Stimulated activated CD8-positive, alpha-beta memory T cell treated with anti-CD3 and anti-CD28 coated beads, Interleukin-4, amount 100 ng/mL, for 1 hour (primary cell): ENCODE results near the gene TRAF3.
"Not testable (repeated sequence)": the region's sequence is repeated elsewhere in the genome, so short reads cannot be mapped to it uniquely, and the experiment has no call there.

Experiments used
- DNase-seq, 2 donors: peaks; one replicate each; pipeline ENCODE4 v3.0.0-alpha.2; 2020; ENCODE audit warnings: low read depth in 2 of 2, low spot score in 1 of 2

Gene TRAF3

DNA sequence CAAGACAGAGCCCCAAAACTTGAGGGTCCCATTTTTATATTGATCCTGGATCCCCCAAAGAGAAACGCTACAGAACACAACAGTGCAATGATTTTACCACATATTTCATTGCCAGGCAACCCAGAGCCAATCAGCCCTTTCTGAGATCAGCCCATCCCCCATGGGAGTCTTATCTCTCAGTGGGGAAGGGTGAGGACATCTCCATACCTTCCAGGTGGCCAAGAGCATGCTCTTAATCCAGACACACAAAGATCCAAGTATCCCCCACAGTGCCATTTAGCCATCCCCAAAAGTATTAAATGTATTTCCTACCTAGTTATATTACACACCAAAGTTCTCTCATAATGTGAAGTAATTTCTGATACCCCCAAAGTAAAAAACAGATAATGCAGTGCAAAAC, 82.7 kb downstream of the TRAF3 start:
- DNase-seq, result no peak

DNA sequence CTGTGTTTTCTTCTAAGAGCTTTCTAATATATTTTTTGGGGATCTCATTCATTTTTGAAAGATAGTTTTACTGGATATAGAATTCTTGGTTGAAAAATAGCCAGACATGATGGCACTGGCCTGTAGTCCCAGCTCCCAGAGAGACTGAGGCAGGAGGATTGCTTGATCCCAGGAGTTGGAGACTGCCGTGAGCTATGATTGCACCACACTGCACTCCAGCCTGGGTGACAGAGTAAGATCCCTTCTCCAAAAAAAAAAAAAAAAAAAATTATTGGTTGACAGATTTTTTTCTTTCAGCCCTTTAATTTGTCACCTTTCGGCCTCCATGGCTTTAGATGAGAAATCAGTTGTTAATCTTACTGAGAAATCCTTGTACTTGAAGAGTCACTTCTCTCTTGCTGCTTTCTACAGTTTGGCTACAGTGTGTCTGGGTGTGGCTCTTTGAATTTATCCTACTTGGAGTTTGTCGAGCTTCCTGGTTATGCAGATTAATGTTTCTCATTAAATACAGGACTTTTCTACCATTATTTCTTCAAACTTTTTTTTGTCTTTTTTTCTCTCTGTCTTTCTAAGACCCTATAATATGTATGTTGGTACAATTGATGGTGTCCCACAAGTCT, 85.0 kb downstream of the TRAF3 start:
- DNase-seq, result no peak

DNA sequence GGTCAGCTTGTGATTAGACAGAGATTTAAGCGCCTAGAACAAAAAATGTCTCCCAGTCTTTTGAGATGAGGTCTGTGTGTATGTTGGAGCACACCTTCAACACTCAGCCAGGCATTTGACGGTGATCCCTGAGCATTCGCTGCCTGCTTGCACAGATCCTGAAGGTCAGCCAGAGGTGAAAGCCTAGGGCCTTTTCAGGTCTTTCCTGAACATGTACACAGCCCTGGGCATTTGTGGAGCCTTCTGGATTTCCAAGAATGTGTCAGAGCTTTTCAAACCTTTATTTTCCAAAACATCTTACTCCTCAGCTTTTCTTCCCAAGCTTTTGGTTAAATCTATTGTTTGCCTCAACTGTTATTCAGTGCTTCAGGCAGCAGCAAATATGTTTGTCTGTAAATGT, 86.1 kb downstream of the TRAF3 start:
- no peak for DNase-seq

DNA sequence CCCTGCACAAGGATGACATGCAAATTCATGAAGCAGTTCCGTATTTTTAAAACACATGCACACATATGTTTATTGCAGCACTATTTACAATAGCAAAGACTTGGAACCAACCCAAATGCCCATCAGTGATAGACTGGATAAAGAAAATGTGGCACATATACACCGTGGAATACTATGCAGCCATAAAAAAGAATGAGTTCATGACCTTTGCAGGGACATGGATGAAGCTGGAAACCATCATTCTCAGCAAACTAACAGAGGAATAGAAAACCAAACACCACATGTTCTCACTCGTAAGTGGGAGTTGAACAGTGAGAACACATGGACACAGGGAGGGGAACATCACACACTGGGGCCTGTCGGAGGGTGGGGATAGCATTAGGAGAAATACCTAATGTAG, 88.7 kb downstream of the TRAF3 start:
- DNase-seq, result not testable (repeated sequence)

DNA sequence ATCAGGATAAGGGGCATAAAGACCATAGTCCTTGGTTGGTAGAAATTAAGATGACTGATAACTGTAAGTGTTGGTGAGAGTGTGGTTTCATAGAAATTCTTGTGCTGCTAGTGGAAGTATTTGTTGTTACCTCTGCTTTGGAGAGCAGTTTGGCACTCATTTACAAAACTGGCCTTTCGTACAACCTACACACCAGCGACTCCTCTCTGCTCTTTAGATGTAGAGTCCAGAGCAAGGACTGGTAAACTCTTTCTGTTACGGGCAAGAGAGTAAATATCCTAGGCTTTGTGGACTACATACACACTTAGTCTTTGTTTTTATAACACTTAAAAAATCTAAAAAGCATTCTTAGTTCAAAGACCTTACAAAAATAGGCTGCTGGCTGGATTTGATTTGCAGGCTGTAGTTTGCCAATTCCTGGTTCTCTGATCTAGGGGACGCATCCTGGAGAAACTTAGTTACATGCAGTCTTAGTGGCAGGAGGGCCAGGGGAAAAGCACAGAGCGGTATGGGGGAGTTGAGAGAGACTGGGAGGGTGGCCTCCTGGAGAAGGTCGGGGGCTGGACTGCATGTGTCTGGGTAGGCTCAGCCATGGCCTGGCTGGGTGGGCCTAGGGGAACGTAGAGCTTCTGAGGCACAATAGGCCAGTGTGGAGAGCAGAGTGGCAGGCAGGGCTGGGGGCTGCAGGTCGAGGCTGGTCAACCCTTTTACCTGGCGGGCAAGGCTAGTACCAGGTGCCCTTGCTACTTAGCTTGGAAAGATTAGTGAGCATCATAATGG, 89.9 kb downstream of the TRAF3 start:
- no peak for DNase-seq

DNA sequence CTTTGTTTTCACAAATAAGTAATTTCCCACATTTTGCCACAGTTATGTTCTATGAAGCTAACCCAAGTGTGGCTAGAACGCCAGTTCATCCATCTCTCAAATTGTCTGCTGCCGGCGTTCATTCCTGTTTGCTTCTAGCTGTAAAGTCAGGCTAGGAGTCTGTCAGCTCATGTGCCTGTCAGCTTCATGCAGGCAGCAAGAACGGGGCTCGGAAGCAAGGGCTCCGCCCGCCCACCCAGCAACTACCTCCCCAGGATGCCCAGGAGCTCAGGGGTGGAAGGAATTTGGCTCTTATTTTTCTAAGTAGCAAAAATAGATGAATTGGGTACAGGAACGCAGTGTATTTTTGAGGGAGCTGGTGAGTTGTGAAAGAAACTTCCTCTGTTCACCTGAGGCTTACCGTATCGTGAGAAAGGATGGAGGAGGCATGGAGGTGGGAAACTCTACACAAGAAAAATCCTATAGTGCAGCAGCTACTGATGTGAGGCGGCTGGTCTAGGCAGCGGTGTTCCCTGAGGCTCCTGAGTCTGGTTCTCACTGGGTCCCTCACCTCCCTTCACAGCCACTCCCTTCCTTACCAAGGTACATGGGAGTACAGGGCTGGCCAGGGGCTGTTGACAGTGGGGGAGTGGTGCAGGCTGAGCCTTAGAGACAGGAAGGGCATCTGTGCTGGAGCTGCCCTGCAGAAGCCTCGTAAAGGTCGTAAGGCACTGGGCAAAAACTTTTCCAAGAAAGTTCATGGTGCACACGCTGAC, 90.8 kb downstream of the TRAF3 start:
- no peak for DNase-seq

DNA sequence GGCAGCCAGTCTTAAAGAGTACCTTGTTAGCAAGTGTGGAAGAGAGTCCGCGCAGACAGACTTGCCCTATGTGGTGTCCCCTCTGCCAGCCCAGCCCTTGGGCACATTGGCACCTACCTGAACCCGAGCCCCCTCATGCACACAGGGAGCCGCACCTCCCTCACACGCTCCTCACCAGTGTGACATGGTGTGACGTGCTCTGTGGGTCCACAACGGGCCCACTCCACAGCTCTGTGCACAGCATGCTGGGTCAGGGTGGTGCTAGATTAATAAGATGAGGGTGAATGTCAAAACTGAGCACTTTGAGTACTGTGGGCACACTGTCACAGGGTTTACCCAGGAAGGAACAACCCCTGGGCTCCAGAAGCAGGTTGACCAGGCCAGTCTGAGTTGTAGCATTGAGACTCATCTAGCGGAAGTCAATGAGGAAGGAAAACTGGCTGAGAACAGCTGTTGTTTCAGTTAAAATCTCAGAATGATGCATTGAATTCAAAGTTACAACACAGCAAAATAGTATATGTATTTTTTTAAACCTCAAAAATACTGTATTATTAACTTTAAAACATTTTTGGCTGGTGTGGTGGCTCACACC, 91.8 kb downstream of the TRAF3 start:
- no peak for DNase-seq

DNA sequence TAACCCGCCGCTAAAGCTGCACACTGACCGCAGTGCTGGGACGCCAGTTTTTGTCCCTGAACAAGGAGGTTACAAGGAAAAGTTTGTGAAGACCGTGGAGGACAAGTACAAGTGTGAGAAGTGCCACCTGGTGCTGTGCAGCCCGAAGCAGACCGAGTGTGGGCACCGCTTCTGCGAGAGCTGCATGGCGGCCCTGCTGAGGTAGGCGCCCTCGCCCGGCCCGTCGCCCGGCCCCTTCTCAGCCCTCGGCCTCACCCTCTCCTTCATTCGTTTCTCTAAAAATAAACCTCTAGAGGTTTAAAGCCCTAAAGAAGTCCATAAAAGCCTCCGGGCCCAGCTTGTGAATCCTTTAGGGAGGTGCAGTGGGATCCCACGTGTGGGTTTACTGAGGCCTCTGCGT, 93.0 kb downstream of the TRAF3 start:
- no peak for DNase-seq

DNA sequence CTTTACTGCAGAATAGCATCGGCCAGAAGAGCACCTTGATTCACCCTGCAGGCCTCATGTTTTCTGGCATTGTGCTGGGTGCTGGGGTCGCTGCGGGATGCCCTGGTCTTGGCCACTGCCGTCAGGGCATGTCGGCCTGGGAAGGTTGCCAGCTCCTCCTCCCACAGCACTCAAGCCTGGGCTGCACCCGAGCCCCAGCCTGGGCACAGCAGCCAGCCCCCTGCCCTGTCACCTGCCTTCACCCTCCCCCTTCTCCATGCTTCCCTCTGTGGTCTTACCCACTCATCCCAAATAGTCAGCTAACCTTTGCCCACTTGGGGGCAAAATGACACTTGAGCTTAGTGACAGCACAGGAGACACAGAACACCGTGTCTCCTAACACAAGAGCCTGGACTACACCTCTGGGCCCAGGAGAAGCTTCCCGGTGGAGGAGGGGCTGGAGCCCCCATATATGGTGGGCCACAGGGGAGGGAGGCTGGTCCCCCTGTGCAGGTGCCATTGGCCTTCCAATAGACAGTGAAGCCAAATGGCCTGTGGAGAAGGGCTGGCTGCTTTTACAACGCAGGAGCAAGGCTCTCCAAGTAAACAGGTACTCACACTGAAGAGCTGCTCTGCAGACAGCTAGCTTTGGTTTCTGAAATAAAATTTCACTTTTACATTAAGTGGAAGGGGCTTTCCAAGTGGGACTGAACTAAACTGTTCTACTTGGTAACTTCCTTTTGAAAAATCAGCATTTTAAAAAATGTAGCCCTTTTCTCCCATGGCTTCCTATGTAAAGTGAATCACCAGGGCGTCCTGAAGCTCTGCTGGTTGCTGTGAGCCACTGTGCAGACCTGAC, 94.0 kb downstream of the TRAF3 start:
- no peak for DNase-seq

DNA sequence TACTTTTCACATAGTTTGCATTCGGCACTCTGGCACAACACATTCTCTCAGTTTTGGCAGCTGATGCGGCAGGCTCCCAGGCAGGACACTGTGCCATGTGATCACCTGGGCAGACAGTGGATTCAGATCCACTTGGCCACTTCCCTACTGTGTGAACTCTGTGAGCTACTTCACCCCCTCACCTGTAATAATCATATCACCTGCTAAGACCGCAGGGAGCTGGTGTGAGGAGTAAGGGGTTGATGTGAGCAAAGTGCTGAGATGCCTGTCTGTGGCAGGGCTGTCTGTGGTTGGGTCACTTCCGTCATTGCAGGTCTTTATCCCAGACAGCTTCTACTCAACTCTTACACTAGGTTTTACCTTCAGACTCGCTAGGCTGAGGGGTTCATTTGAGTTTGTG, 94.8 kb downstream of the TRAF3 start:
- no peak for DNase-seq

DNA sequence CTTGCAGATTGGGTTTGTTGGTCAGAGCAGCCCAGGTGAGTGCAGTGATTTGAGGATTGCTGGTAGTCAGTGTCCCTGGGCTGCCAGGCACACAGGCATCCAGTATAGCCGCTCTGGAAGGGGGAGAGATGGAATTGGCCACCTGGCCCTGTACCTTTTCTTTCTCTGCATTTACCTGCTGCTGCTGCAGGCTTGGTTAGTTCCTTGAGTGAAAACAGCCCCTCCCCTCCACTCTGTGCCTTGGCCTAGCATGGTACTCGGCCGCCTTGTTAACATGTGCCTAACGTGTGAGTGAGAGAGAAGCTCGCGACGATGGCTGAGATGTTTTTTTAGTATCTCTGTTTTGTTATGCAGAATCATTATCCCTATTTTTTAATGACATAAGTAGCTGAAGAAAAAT, 95.9 kb downstream of the TRAF3 start:
- DNase-seq, result no peak

DNA sequence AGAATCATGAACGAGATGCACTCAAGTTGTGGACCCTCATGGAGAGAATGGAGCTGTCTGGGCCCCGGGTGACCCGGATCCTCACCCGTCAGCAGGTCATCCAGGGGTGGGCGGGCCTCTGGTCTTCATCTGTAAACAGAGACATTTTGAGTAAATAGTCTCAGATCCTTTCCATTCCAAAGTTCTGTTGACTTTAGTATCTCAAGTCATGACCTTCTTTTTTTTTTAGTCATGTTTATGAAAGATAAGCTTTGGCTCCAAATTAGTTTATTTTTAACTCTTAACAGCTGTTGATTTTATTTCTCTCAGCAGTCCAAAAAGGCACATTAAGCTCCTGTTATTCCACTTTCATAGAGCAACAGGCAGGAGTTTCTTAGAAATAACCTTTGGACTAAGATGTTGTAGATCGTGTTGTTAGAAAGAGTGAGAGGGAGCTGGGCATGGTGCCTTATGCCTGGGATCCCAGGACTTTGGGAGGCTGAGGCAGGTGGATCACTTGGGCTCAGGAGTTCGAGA, 96.4 kb downstream of the TRAF3 start:
- DNase-seq, result no peak

DNA sequence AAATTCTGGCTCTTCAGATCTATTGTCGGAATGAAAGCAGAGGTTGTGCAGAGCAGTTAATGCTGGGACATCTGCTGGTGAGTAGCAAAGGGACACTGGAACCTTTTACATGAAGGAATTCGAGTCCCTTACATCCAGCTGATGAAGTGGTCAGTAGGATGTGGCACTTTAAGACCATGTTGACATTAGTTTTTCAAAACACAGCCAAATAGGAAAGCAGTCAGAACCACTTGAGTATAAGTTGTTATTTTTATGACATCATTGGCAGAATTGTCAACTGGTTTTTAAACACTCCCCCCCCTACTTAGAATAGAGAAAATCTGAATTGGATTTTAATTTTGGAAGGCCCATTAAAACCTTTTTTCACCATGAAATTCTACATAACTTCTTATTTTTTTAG, 98.4 kb downstream of the TRAF3 start:
- no peak for DNase-seq

DNA sequence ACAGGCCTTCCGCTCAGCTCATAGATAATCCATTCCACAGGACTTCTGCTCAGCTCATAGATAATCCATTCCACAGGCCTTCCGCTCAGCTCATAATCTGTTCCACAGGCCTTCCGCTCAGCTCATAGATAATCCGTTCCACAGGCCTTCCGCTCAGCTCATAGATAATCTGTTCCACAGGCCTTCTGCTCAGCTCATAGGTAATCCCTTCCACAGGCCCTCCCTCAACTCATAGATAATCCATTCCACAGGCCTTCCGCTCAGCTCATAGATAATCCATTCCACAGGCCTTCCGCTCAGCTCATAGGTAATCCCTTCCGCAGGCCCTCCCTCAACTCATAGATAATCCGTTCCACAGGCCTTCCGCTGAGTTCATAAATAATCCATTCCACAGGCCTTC, 100.3 kb downstream of the TRAF3 start:
- DNase-seq, result not testable (repeated sequence)

DNA sequence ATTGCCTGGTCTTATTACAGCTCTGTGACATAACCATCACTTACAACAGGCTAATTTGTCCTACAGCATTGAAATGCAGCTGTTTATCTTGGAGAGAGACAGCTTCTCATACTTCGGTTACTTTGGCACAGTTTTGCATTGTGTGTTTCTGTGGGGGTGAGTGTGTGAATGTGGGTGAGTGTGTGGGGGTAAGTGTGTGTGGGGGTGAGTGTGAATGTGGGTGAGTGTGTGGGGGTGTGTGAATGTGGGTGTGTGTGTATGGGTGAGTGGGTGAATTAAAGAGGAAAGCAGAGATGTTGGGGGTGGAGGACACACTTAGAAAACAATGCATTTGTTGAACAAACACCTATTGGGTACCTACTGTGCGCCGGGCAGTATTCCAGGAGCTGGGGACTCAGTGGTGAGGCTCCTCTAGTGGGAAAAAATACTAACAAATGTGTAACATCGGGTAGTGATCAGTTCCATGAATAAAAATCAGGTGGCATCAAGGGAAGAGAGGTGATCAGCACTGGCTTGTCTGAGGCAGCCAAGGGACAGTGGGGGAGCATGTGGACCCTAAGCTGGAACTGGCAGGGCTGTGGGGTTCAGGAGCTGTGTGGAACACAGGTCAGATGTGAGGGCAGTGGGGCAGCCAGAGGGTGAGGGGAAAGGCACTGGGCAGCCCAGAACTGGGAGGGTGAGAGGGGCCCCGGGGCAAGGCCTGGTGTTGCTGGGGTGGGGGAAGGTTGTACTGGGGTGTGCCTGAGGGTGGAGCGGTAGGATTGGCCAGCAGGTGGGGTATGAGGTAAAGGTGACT, 101.1 kb downstream of the TRAF3 start:
- no peak for DNase-seq

DNA sequence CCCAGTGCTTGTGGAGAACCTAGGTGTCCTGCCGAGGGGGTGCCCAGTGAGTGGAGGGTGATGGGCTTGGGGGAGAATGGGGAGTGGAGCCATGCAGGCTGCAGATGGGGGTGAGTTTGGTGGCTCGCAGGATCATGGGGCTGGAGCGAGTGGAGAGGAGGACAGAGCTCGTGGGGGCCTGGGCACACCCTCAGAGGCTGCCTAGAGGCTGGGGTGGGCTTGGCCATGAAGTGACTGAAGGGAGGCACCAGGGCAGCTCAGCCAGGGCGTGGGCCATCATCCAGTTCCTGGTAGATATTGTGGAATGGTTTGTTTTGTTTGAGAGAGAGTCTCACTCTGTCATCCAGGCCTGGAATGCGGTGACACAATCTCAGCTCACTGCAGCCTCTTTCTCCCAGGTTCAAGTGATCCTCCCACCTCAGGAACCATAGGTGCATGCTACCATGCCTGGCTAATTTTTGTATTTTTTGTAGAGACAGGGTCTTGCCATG, 101.8 kb downstream of the TRAF3 start:
- no peak for DNase-seq

DNA sequence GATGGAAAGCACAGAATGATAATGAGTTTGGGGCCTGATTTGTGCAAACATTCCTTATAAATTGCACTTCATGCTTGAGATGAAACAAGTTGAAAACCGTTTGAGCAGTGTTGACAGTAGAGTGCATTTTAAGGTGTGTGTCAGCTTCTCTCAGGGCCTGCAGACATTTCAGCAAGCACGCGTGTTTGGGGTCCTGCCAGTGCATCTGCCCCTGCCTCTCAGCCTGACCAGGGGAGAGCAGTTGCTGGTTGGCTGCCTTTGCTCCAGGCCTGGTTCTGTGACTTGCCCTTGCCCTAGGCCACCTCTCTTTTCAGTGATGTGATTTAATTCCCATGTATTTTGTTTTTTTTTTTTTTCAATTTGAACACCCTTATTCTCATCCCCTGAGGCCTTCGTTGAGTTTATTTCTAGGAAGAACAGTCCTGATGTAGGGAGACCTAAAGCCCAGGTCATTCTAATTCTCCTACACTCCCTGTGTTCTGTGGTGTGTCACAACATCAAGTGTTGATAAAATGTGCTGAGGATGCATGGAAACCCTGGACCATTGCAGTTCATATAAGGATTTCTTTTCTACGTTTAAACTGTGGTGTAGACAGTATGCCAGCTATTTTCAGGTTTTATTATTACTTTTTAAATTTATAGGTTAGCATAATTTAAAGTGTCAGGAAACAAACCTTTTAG, 105.1 kb downstream of the TRAF3 start:
- no peak for DNase-seq

DNA sequence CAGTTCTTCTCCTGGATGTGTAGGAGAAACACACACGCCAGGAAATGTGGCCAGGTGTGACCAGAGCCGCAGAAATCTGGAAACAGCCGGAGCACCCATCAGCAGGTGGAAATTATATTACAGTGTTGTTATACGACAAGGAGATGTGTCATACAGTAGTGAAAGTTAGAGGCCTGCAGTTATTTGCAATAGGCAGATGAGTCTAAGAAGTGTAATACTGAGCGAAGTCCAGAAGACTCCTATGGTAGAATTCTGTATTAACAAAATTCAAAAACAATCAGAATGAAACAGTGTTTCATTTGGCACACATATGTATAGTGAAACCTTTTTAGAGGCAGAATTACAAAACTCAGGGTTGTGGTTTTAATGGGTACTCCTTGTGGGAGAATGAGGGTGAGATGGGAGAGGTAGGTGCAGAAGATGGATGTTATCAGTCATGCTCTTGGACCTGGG, 105.9 kb downstream of the TRAF3 start:
- no peak for DNase-seq

DNA sequence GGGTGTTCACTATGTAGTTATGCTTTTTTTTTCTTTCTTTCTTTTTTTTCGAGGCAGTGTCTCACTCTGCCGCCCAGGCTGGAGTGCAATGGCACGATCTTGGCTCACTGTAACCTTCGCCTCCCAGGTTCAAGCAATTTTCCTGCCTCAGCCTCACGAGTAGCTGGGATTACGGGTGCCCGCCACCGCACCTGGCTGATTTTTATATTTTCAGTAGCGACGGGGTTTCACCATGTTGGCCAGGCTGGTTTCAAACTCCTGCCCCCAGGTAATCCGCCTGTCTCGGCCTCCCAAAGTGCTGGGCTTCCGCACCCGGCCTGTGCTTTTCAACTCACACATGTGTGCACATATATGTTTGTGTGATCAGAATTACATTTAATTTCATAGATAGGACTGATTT, 106.3 kb downstream of the TRAF3 start:
- no peak for DNase-seq
